Endothelial cell of umbilical vein (primary cell): ENCODE data around the gene PEX7. TPM values are rescaled to one million over a fixed set of nuclear protein-coding genes. Genes with fewer than 3 reads are reported as not detected.
"Not testable (repeated sequence)": the region's sequence is repeated elsewhere in the genome, so short reads cannot be mapped to it uniquely, and the experiment has no call there.

ENCODE experiments used
- BruUV-seq: library from RNA; stranded (reverse); fragments of 400-500 nt; replicated peaks from 2 replicates; lab custom pipeline; 2021; lab: Mats Ljungman, UMichigan
- CTCF ChIA-PET: fragments of 300-600, 350-600 bp; sonication (Branson Sonifier 250); formaldehyde crosslinking; loops from one replicate; lab custom pipeline; 2021; ENCODE audit warnings: antibody characterized with exemption, inconsistent platforms; lab: Charles Lee
- POLR2A ChIA-PET: fragments of 300-600, 350-600 bp; sonication (Branson Sonifier 250); formaldehyde crosslinking; loops from one replicate; lab custom pipeline; 2021; ENCODE audit warnings: antibody characterized with exemption, inconsistent platforms; lab: Charles Lee
- DNase-seq: peaks from one replicate; pipeline ENCODE4 v3.0.0-alpha.2; 2011; ENCODE audit warnings: low read depth, low spot score
- FAIRE-seq: peaks from 2 replicates; lab custom pipeline; 2011; peaks lifted over from hg19 to GRCh38; lab: Jason Lieb, UNC
- H2AFZ ChIP-seq: 2 replicates; pipeline ENCODE4 v1.6.0; 2012; ENCODE audit warnings: low read depth, low read length, control low read depth, inconsistent platforms
- H3K27ac ChIP-seq: 2 replicates; pipeline ENCODE4 v1.5.1; 2011; ENCODE audit warnings: low read depth, mild to moderate bottlenecking, control low read depth, low read length, moderate library complexity; ENCODE audit not compliant: insufficient read depth
- H3K27me3 ChIP-seq, 2 experiments: 2 replicates each; pipeline versions ENCODE4 v1.6.0 to v1.6.1; 2011; ENCODE audit warnings: low read length in 2 of 2, mixed read lengths in 1 of 2; ENCODE audit not compliant: control insufficient read depth in 2 of 2, insufficient read depth in 2 of 2
- H3K36me3 ChIP-seq, 2 experiments: 2 replicates in 1 of 2; 3 replicates in 1 of 2; pipeline ENCODE4 v1.5.1; 2011; ENCODE audit warnings: low read length in 2 of 2, mild to moderate bottlenecking in 1 of 2, moderate library complexity in 1 of 2; ENCODE audit not compliant: control insufficient read depth in 2 of 2, insufficient read depth in 2 of 2; ENCODE audit errors: extremely low read depth in 1 of 2
- H3K4me1 ChIP-seq: 3 replicates; pipeline ENCODE4 v1.5.1; 2011; ENCODE audit warnings: mild to moderate bottlenecking, low read length; ENCODE audit not compliant: control insufficient read depth, insufficient read depth; ENCODE audit errors: extremely low read depth
- H3K4me2 ChIP-seq: 2 replicates; pipeline ENCODE4 v1.6.1; 2011; ENCODE audit warnings: low read length, control low read depth, mixed read lengths; ENCODE audit not compliant: insufficient read depth
- H3K4me3 ChIP-seq, 3 experiments: fragments of 200-600 bp in 1 of 3; sonication (generic), shearing (Covaris generic) in 1 of 3; replicated peaks in 1 of 3; 2 replicates each; pipeline ENCODE4 v1.5.1; 2011 to 2016; ENCODE audit warnings: control low read depth in 3 of 3, low read length in 3 of 3, mild to moderate bottlenecking in 2 of 3, inconsistent platforms in 1 of 3, low read depth in 1 of 3, moderate library complexity in 1 of 3; ENCODE audit not compliant: insufficient read depth in 1 of 3
- H3K79me2 ChIP-seq: 2 replicates; pipeline ENCODE4 v1.6.0; 2012; ENCODE audit warnings: low read length, inconsistent platforms; ENCODE audit not compliant: control insufficient read depth, insufficient read depth
- H3K9ac ChIP-seq: replicated peaks from 2 replicates; pipeline ENCODE3; 2011; ENCODE audit warnings: low read length, control low read depth; ENCODE audit not compliant: insufficient read depth; ENCODE audit errors: extremely low read depth
- H3K9me1 ChIP-seq: replicated peaks from 3 replicates; pipeline ENCODE4 v1.6.0; 2011; ENCODE audit warnings: mild to moderate bottlenecking, low read length; ENCODE audit not compliant: control insufficient read depth, insufficient read depth; ENCODE audit errors: extremely low read depth
- H3K9me3 ChIP-seq: replicated peaks from 2 replicates; pipeline ENCODE4 v1.5.1; 2012; ENCODE audit warnings: low read length, inconsistent platforms; ENCODE audit not compliant: control insufficient read depth, insufficient read depth
- H4K20me1 ChIP-seq: replicated peaks from 2 replicates; pipeline ENCODE3; 2011; ENCODE audit warnings: mild to moderate bottlenecking, low read length; ENCODE audit not compliant: control insufficient read depth, insufficient read depth; ENCODE audit errors: extremely low read depth
- CTCF ChIP-seq, 2 donors: IDR thresholded peaks; 1 replicate in 1 of 2; 2 replicates in 1 of 2; pipeline ENCODE4 v1.5.1; 2011; ENCODE audit warnings: low read length in 2 of 2, mild to moderate bottlenecking in 2 of 2, moderate library complexity in 2 of 2, control low read depth in 1 of 2, inconsistent platforms in 1 of 2, low read depth in 1 of 2; ENCODE audit not compliant: insufficient read depth in 1 of 2; ENCODE audit errors: extremely low read depth in 1 of 2
- POLR2AphosphoS5 ChIP-seq: IDR thresholded peaks from 2 replicates; pipeline ENCODE4 v1.6.1; 2012; ENCODE audit warnings: low read depth, mild to moderate bottlenecking, control low read depth, low read length, moderate library complexity; ENCODE audit not compliant: insufficient read depth
- dilution Hi-C: fragments of 300-500 bp; cut with MboI; formaldehyde crosslinking; loops from one replicate; pipeline ENCODE4 v1.15.0; 2019; ENCODE audit warnings: low sequenced_read_pairs; ENCODE audit not compliant: extremely low pct_ligation_motif_present
- intact Hi-C: fragments of 100-400 bp; cut with micrococcal nuclease; formaldehyde crosslinking; loops from one replicate; pipeline ENCODE4 v1.10.0; 2022
- polyA plus RNA-seq, 4 experiments: library from polyadenylated mRNA; depleted of rRNA in 3 of 4; stranded (reverse) in 3 of 4; unstranded in 1 of 4; fragments of >200 nt; gene quantifications; 2 replicates each; pipeline versions ENCODE4 v1.2.1 to v1.2.3, GENCODE V29; 2011 to 2012; ENCODE audit warnings: missing spikeins in 1 of 4
- total RNA-seq: library from RNA; stranded (reverse); gene quantifications from 2 replicates; pipeline ENCODE4 v1.2.3, GENCODE V29; 2021

PEX7 gene
- total and polyA plus RNA-seq, 2 donors (not counting 3 experiments of a cell fraction or from before 2014, with no cell fraction given) = 3.7 to 5.7 TPM

GRCh38 chr6:136846046-136846445 is 23.7 kb downstream of the PEX7 start:
- no peaks in the 10 kb centered on the region for H3K9me1 ChIP-seq
- H3K9ac ChIP-seq = no peak overlapping the region
- H2AFZ ChIP-seq = no peak overlapping the region
- DNase-seq = peak; percentile 55
- H3K79me2 ChIP-seq = no peaks in the 10 kb centered on the region
- H3K27me3 ChIP-seq = no peaks in the 10 kb centered on the region
- no TSS peak for BruUV-seq
- TF ChIP-seq CTCF (IDR thresholded peaks at IDR 0.05; ENCODE audit: extremely low read depth in 1 of 2, insufficient read depth in 1 of 2, low read depth in 1 of 2, low read length in 2 of 2) (peak; percentile 62 to 64), POLR2AphosphoS5 (no peak)
- no peaks in the 10 kb centered on the region for H4K20me1 ChIP-seq
- dilution Hi-C loops = no loop called here
- intact Hi-C loops = loop anchor here (1.0 to 5.0 kb wide), 5 partner anchors 76 to 795 kb away; partner anchors contain the start of gene SLC35D3
- ChIA-PET POLR2A (no interaction called here), CTCF (interaction anchor here (0.6 to 2.9 kb wide), 25 partner anchors 9 to 796 kb away, joined by 3 to 31 read pairs (median 3); partner anchors contain the start of gene SLC35D3)
- no peaks in the 10 kb centered on the region for H3K36me3 ChIP-seq
- H3K9me3 ChIP-seq = no peaks in the 10 kb centered on the region
- H3K4me2 ChIP-seq = no peak overlapping the region
- no peak overlapping the region for H3K4me3 ChIP-seq
- no peak for FAIRE-seq
- H3K4me1 ChIP-seq = no peaks in the 10 kb centered on the region
- H3K27ac ChIP-seq = no peak overlapping the region

- H3K9me1 ChIP-seq, H3K27me3 ChIP-seq, H4K20me1 ChIP-seq, H3K79me2 ChIP-seq, H3K4me3 ChIP-seq, DNase-seq, H3K4me2 ChIP-seq, POLR2A ChIA-PET, H3K9ac ChIP-seq, BruUV-seq, H3K4me1 ChIP-seq, dilution Hi-C loops, H3K36me3 ChIP-seq, H2AFZ ChIP-seq, H3K27ac ChIP-seq, FAIRE-seq, H3K9me3 ChIP-seq: not testable (repeated sequence)
- CTCF ChIA-PET = interaction anchor here (0.6 to 2.9 kb wide), 13 partner anchors 9 to 468 kb away, joined by 3 to 31 read pairs (median 6); no protein-coding TSS in a partner anchor
- intact Hi-C loops = loop anchor here (1.0 to 5.0 kb wide), 5 partner anchors 76 to 795 kb away; partner anchors contain the start of gene SLC35D3
Observed at GRCh38 chr6:136846477-136846876, 24.1 kb downstream of the PEX7 start.

GRCh38 chr6:136849979-136850563 is 27.7 kb downstream of the PEX7 start:
- H3K4me3 ChIP-seq, H3K4me2 ChIP-seq, H3K4me1 ChIP-seq, H3K36me3 ChIP-seq, H3K9me3 ChIP-seq, BruUV-seq, DNase-seq, dilution Hi-C loops, POLR2A ChIA-PET, H4K20me1 ChIP-seq, H3K27me3 ChIP-seq, CTCF ChIA-PET, H3K9me1 ChIP-seq, H2AFZ ChIP-seq, H3K79me2 ChIP-seq, H3K9ac ChIP-seq, H3K27ac ChIP-seq, FAIRE-seq: not testable (repeated sequence)
- intact Hi-C loops = loop anchor here (5.0 kb wide), 3 partner anchors 162 to 242 kb away; no protein-coding TSS in a partner anchor
